Measurements from ENCODE around the gene MED27.

The MED27 gene

DNA sequence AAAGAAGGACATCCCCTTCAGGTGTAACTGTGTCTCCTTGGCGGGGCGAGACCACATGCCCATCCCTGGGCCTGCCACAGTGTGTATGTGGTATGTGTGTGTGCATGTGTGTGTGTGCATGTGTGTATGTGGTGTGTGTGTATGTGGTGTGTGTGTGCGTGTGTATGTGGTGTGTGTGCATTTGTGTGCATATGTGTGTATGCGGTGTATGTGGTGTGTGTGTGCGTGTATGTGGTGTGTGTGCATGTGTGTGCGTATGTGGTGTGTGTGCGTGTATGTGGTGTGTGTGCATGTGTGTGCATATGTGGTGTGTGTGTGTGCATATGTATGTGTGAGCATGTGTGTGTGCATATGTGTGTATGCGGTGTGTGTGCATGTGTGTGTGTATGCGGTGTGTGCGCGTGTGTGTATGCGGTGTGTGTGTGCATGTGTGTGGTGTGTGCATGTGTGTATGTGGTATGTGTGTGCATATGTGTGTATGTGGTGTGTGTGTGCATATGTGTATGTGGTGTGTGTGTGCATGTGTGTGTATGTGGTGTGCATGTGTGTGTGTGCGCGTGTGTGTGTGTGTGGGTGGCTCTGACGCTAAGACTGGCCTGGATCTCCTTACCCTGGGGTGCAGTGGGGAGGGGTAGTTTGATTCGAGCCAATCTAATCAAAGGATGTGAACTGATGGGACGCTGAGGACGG, 231.9 kb downstream of the MED27 start:
- TF ChIP-seq TAF1 (IDR thresholded peaks at IDR 0.05; ENCODE audit: borderline replicate concordance, low read depth, low read length): no peak
- TF ChIP-seq POLR2AphosphoS5 (IDR thresholded peaks at IDR 0.05; ENCODE audit: low read depth, low read length): no peak
- no peak for TF ChIP-seq POLR2A (IDR thresholded peaks at IDR 0.05; ENCODE audit: low read depth, low read length)
- no peak for DNase-seq (ENCODE audit: insufficient read length)
- no peak for FAIRE-seq

DNA sequence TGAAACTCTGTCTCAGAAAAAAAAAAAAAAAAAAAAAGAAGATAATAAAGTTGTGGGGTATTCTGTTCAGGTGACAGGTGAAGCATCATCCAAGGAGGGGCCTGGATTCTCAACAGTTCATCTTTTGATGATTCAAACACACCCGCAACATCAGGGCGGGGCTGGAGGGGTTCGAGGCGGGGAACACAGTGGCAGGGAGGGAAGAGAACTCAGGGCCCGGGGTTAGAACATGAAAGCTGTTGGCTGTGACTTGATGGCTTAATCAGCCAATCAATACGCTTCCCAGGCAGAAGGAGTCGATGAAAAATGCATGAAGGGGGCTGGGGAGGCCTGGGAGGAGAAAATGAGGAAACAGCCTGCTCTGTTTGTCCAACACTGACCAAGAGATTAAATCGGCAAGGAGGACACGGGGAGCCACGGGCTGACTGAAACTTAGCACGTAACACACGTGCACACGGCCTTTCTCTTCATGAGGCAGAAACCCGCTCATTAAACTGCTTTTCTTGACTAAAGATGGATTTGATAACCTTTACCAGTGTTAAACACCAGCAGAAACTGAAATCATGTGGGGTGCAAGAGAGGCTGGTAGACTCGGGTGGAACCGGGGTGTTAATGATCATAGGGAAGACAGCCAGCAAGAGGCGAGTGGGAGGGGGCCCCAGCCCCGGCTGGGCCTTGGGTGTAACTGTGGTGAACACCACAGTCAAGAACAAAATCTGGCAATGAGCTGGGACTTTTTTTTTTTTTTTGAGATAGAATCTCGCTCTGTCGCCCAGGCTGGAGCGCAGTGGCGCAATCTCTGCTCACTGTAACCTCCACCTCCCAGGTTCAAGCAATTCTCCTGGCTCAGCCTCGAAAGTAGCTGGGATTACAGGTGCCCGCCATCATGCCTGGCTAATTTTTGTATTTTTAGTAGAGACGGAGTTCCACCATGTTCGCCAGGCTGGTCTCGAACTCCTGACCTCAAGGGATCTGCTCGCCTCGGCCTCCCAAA, 234.1 kb downstream of the MED27 start:
- FAIRE-seq (no peak), DNase-seq (ENCODE audit: insufficient read length) (no peak)
- TF ChIP-seq POLR2AphosphoS5 (IDR thresholded peaks at IDR 0.05; ENCODE audit: low read depth, low read length) (no peak), POLR2A (IDR thresholded peaks at IDR 0.05; ENCODE audit: low read depth, low read length) (no peak), TAF1 (IDR thresholded peaks at IDR 0.05; ENCODE audit: borderline replicate concordance, low read depth, low read length) (no peak)

GRCh38 chr9:131844745-131845118, 234.9 kb downstream of the MED27 start:
- TF ChIP-seq POLR2A (IDR thresholded peaks at IDR 0.05; ENCODE audit: low read depth, low read length): no peak
- no peak for TF ChIP-seq POLR2AphosphoS5 (IDR thresholded peaks at IDR 0.05; ENCODE audit: low read depth, low read length)
- no peak for TF ChIP-seq TAF1 (IDR thresholded peaks at IDR 0.05; ENCODE audit: borderline replicate concordance, low read depth, low read length)
- no peak for DNase-seq (ENCODE audit: insufficient read length)
- no peak for FAIRE-seq

DNA sequence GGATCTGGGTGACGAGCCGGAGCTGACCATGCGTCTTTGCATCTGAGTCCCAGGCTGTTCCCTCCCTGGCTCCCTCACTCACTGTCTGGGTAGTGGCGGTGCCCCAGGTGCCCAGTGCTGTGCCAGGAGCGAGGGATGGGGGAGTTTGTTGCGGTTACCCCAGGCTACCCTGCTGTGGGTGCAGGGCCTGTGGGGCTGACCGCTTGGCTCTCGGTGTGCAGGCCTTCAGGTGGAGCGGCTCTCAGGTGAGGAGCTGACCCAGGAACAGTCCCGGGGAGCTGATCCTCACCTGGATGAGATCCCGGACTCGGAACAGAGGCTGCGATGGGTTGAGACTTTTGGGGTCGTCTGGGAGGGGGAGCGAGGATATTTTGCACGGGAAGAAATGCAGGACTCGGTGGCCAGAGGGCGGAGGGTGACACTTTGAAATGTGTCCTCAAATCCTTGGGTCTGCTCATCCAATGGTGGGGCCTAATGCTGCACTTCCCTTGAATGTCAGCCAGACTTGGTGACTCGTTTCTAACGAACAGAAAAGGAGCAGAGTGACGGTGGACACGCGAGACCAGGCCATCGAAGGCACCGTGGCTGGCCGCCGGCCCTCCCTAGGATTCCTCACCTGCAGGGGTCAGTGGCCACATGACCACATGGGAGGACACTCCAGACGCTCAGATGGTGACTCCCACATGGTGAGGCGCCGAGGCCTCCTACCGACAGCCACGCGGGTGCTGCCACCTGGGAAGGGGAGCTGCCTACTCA, 235.5 kb downstream of the MED27 start:
- FAIRE-seq (no peak), DNase-seq (ENCODE audit: insufficient read length) (no peak)
- TF ChIP-seq TAF1 (IDR thresholded peaks at IDR 0.05; ENCODE audit: borderline replicate concordance, low read depth, low read length) (no peak), POLR2A (IDR thresholded peaks at IDR 0.05; ENCODE audit: low read depth, low read length) (no peak), POLR2AphosphoS5 (IDR thresholded peaks at IDR 0.05; ENCODE audit: low read depth, low read length) (no peak)

- DNase-seq (ENCODE audit: insufficient read length): no peak
- FAIRE-seq: no peak
- no peak for TF ChIP-seq POLR2A (IDR thresholded peaks at IDR 0.05; ENCODE audit: low read depth, low read length)
These were observed 237.8 kb downstream of the MED27 start for GRCh38 chr9:131841765-131842318.

DNA sequence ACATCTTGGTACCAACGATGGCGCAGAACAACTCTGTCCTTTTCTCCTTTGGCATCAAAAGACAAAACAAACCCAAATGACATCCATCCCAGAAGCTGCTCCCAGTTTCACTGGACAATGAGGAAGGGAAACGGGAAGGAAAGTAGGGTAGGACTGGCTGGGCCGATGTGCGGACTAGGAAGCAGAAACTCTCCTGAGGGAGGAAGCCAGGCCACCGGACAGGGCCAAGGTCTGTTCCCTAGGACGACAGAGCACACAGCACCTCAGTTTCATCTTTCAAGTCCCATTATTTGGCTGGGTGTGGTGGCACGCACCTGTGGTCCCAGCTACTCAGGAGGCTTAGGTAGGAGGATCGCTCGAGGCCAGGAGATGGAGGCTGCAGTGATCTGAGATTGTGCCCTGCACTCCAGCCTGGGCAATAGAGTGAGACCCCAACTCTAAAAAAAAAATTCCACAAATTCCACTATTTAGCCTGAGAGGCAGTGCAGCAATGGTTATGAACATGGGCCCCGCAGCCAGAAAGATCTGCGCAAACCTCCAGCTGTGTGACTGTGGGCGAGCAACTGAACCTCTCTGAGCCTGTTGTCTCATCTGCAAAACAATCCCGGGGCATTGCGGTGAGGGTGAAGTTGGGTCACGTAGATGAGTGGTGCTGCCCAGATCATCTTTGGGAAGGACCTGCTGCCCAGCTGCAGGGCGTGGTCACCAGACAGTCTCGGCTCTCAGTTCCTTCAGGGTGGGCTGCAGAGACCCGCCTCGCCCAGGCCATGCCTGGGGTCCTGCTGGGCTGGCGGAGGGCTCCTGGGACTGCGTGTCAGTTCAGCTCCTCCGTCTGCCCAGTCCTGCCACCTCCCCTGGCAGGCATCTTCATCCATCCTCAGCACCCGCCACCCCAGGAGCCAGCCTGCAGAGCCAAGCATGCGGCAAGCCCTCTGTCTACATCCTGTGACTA, 238.6 kb downstream of the MED27 start:
- TF ChIP-seq TAF1 (IDR thresholded peaks at IDR 0.05; ENCODE audit: borderline replicate concordance, low read depth, low read length) (no peak), POLR2A (IDR thresholded peaks at IDR 0.05; ENCODE audit: low read depth, low read length) (no peak), POLR2AphosphoS5 (IDR thresholded peaks at IDR 0.05; ENCODE audit: low read depth, low read length) (no peak)
- FAIRE-seq: no peak
- no peak for DNase-seq (ENCODE audit: insufficient read length)

DNA sequence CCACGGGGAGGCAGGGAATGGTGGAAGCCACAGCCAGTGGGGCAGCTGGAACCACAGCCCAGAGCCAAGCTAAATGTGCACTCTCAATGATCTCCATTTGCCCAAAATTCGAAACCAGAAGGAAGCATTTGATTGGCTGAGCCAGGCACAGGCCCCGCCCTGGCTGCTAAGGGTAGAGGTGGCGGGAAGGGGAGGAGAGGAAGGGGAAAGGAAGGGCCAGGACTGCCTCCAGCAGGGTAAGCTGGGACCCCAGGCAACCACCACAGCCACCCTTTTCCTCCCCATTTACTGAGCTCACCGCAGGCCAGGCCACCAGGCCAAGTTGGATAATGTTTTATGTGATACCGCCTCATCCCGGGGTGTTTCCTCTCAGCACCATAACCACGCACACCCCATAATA, 239.4 kb downstream of the MED27 start:
- TF ChIP-seq POLR2A (IDR thresholded peaks at IDR 0.05; ENCODE audit: low read depth, low read length) (no peak), TAF1 (IDR thresholded peaks at IDR 0.05; ENCODE audit: borderline replicate concordance, low read depth, low read length) (no peak), POLR2AphosphoS5 (IDR thresholded peaks at IDR 0.05; ENCODE audit: low read depth, low read length) (no peak)
- no peak for DNase-seq (ENCODE audit: insufficient read length)
- FAIRE-seq: no peak

GRCh38 chr9:131839281-131840084, 240.2 kb downstream of the MED27 start:
- no peak for FAIRE-seq
- no peak for DNase-seq (ENCODE audit: insufficient read length)
- TF ChIP-seq TAF1 (IDR thresholded peaks at IDR 0.05; ENCODE audit: borderline replicate concordance, low read depth, low read length) (no peak), POLR2A (IDR thresholded peaks at IDR 0.05; ENCODE audit: low read depth, low read length) (no peak), POLR2AphosphoS5 (IDR thresholded peaks at IDR 0.05; ENCODE audit: low read depth, low read length) (no peak)

- FAIRE-seq (no peak), DNase-seq (ENCODE audit: insufficient read length) (no peak)
- TF ChIP-seq POLR2A (IDR thresholded peaks at IDR 0.05; ENCODE audit: low read depth, low read length): no peak
- no peak for TF ChIP-seq TAF1 (IDR thresholded peaks at IDR 0.05; ENCODE audit: borderline replicate concordance, low read depth, low read length)
- TF ChIP-seq POLR2AphosphoS5 (IDR thresholded peaks at IDR 0.05; ENCODE audit: low read depth, low read length): no peak
These were observed 241.0 kb downstream of the MED27 start for GRCh38 chr9:131838530-131839280.

Measured in GM12892 (cell line).